GM13977 (cell line): Measurements from ENCODE around the gene LTV1.
"Not testable (repeated sequence)": the region's sequence is repeated elsewhere in the genome, so short reads cannot be mapped to it uniquely, and the experiment has no call there.

Experiments
- DNase-seq: peaks from one replicate; pipeline ENCODE4 v3.0.0; 2012; ENCODE audit warnings: low spot score
- CTCF ChIP-seq: IDR thresholded peaks from 2 replicates; pipeline ENCODE4 v1.5.1; 2012; ENCODE audit warnings: mild to moderate bottlenecking, control low read depth; ENCODE audit not compliant: insufficient read depth; ENCODE audit errors: extremely low read depth, missing control alignments
- in situ Hi-C: fragments of 300-500 bp; cut with MboI; formaldehyde crosslinking; loops from one replicate; pipeline ENCODE4 v1.12.0; 2022; ENCODE audit warnings: low sequenced_read_pairs, low pct_unique_long_range_greater_than_20kb, mixed read lengths, inconsistent platforms; ENCODE audit not compliant: unreplicated experiment

The LTV1 gene

GRCh38 chr6:143857651-143858050 is 14.5 kb downstream of the LTV1 start:
- no peak for TF ChIP-seq CTCF
- in situ Hi-C loops = no loop called here
- DNase-seq = no peak

- no peak for DNase-seq
- no peak for TF ChIP-seq CTCF
- in situ Hi-C loops = no loop called here
Observed at GRCh38 chr6:143859891-143860660, 16.9 kb downstream of the LTV1 start.

GRCh38 chr6:143863771-143864170 is 20.6 kb downstream of the LTV1 start:
- in situ Hi-C loops = no loop called here

GRCh38 chr6:143864234-143864633 is 21.1 kb downstream of the LTV1 start, which contains the start of gene ZC2HC1B:
Gene ZC2HC1B, plus strand, starts transcription at chr6:143864474. Its CDS starts 66 bp downstream, at chr6:143864540.
- in situ Hi-C loops = no loop called here
- no peak for TF ChIP-seq CTCF
- DNase-seq = no peak

More at GRCh38 chr6:143863771-143864170, 20.6 kb downstream of the LTV1 start:
- no peak for DNase-seq
- no peak for TF ChIP-seq CTCF

GRCh38 chr6:143867236-143867635 is 24.1 kb downstream of the LTV1 start:
- DNase-seq = no peak
- TF ChIP-seq CTCF = no peak
- in situ Hi-C loops = no loop called here

- DNase-seq, in situ Hi-C loops: not testable (repeated sequence)
Observed at GRCh38 chr6:143868808-143869207, 25.7 kb downstream of the LTV1 start.

GRCh38 chr6:143871202-143871730 is 28.1 kb downstream of the LTV1 start:
- in situ Hi-C loops, DNase-seq: not testable (repeated sequence)

- DNase-seq = peak; percentile 28
- in situ Hi-C loops = no loop called here
- TF ChIP-seq CTCF = no peak
Observed at GRCh38 chr6:143872201-143872600, 29.1 kb downstream of the LTV1 start.

GRCh38 chr6:143873600-143873999 is 30.5 kb downstream of the LTV1 start:
- in situ Hi-C loops, DNase-seq: not testable (repeated sequence)

GRCh38 chr6:143874503-143874902 is 31.4 kb downstream of the LTV1 start:
- DNase-seq, in situ Hi-C loops: not testable (repeated sequence)
